ENCODE data around the gene ANXA2R. TPM values are rescaled to one million over a fixed set of nuclear protein-coding genes. Genes with fewer than 3 reads are reported as not detected.
A peak's percentile ranks its signal among the peaks of the same experiment; 100 is the strongest.
"Not testable (repeated sequence)": the region's sequence is repeated elsewhere in the genome, so short reads cannot be mapped to it uniquely, and the experiment has no call there.

The ANXA2R gene
- 1 to 10 TPM in 3 of 6 experiments, under 1 TPM in 3; 0.85 to 1.5 (median 1.1) TPM for total RNA-seq (2021; fragmentation: NEBNext Ultra II Directional; extraction: Animal tissue kit (Norgen Biotek cat#: 25700))
- long read RNA-seq = 0 reads

- Mint-ChIP-seq H3K4me3 (peak within 1 kb of the TSS; percentile 94), H3K27ac (peak within 1 kb of the TSS; percentile 99), H3K27me3 (ENCODE audit: insufficient read depth) (peaks cover 1% of the 10 kb centered on the region), H3K4me1 (ENCODE audit: low read depth) (peaks cover 66% of the 10 kb centered on the region), H3K36me3 (ENCODE audit: low read depth) (peaks cover 39% of the 10 kb centered on the region), H3K9me3 (peaks cover 5% of the 10 kb centered on the region; the same call in 1 of the 2 replicates)
- DNase-seq = peak; percentile 91
- TF ChIP-seq CTCF (IDR thresholded peaks at IDR 0.05) = peak; percentile 92
Measured at GRCh38 chr5:43040287-43041098, at the start of gene ANXA2R. Gene ANXA2R, minus strand, starts transcription at chr5:43040319. Its CDS starts 273 bp downstream, at chr5:43040046.

- H3K4me1 Mint-ChIP-seq (ENCODE audit: low read depth); H3K27ac Mint-ChIP-seq; H3K9me3 Mint-ChIP-seq; DNase-seq; H3K4me3 Mint-ChIP-seq; H3K36me3 Mint-ChIP-seq (ENCODE audit: low read depth); H3K27me3 Mint-ChIP-seq (ENCODE audit: insufficient read depth): not testable (repeated sequence)
Measured at GRCh38 chr5:43086118-43086908, 46.2 kb upstream of the ANXA2R start.

- TF ChIP-seq CTCF (IDR thresholded peaks at IDR 0.05) = no peak
- H3K4me1 Mint-ChIP-seq (ENCODE audit: low read depth) = no peaks in the 10 kb centered on the region; the same call in 1 of the 2 replicates
- H3K4me3 Mint-ChIP-seq = no peak overlapping the region
- H3K9me3 Mint-ChIP-seq = no peaks in the 10 kb centered on the region; the same call in 1 of the 2 replicates
- DNase-seq = no peak
- no peak overlapping the region for H3K27ac Mint-ChIP-seq
- no peaks in the 10 kb centered on the region for H3K27me3 Mint-ChIP-seq (ENCODE audit: insufficient read depth)
- peaks cover 13% of the 10 kb centered on the region for H3K36me3 Mint-ChIP-seq (ENCODE audit: low read depth)
Measured at GRCh38 chr5:43085453-43085852, 45.3 kb upstream of the ANXA2R start.

GRCh38 chr5:43084468-43084867, 44.3 kb upstream of the ANXA2R start:
- not testable (repeated sequence) for H3K4me3 Mint-ChIP-seq, H3K27ac Mint-ChIP-seq

GRCh38 chr5:43081345-43081744, 41.2 kb upstream of the ANXA2R start:
- Mint-ChIP-seq H3K4me1 (ENCODE audit: low read depth) (peaks cover 22% of the 10 kb centered on the region), H3K36me3 (ENCODE audit: low read depth) (peaks cover 20% of the 10 kb centered on the region)
- not testable (repeated sequence) for H3K9me3 Mint-ChIP-seq; H3K27me3 Mint-ChIP-seq (ENCODE audit: insufficient read depth); DNase-seq; H3K27ac Mint-ChIP-seq; H3K4me3 Mint-ChIP-seq

More at GRCh38 chr5:43084468-43084867, 44.3 kb upstream of the ANXA2R start:
- H3K27me3 Mint-ChIP-seq (ENCODE audit: insufficient read depth); H3K4me1 Mint-ChIP-seq (ENCODE audit: low read depth); H3K9me3 Mint-ChIP-seq; DNase-seq: not testable (repeated sequence)
- H3K36me3 Mint-ChIP-seq (ENCODE audit: low read depth) = peaks cover 13% of the 10 kb centered on the region

- Mint-ChIP-seq H3K9me3 (no peaks in the 10 kb centered on the region), H3K4me3 (peak overlapping the region; percentile 19), H3K4me1 (ENCODE audit: low read depth) (peaks cover 36% of the 10 kb centered on the region), H3K27me3 (ENCODE audit: insufficient read depth) (peaks cover under 1% of the 10 kb centered on the region; the same call in 1 of the 2 replicates), H3K27ac (peak overlapping the region; percentile 65), H3K36me3 (ENCODE audit: low read depth) (peaks cover 32% of the 10 kb centered on the region)
- peak; percentile 80 for DNase-seq
- no peak for TF ChIP-seq CTCF (IDR thresholded peaks at IDR 0.05)
Measured at GRCh38 chr5:43078956-43079355, 38.8 kb upstream of the ANXA2R start.

- not testable (repeated sequence) for DNase-seq; H3K9me3 Mint-ChIP-seq; H3K27me3 Mint-ChIP-seq (ENCODE audit: insufficient read depth); H3K4me3 Mint-ChIP-seq
- H3K36me3 Mint-ChIP-seq (ENCODE audit: low read depth) = peaks cover 42% of the 10 kb centered on the region
- H3K4me1 Mint-ChIP-seq (ENCODE audit: low read depth) = peaks cover 48% of the 10 kb centered on the region
- peak overlapping the region; percentile 46 for H3K27ac Mint-ChIP-seq
Measured at GRCh38 chr5:43077446-43078191, 37.5 kb upstream of the ANXA2R start.
